ENCODE measurements around the gene CD151. TPM values are rescaled to one million over a fixed set of nuclear protein-coding genes. Genes with fewer than 3 reads are reported as not detected.

CD151 gene
- total RNA-seq, 4 donors from 2014 or later, result 307 to 1,070 (median 520) TPM

DNA sequence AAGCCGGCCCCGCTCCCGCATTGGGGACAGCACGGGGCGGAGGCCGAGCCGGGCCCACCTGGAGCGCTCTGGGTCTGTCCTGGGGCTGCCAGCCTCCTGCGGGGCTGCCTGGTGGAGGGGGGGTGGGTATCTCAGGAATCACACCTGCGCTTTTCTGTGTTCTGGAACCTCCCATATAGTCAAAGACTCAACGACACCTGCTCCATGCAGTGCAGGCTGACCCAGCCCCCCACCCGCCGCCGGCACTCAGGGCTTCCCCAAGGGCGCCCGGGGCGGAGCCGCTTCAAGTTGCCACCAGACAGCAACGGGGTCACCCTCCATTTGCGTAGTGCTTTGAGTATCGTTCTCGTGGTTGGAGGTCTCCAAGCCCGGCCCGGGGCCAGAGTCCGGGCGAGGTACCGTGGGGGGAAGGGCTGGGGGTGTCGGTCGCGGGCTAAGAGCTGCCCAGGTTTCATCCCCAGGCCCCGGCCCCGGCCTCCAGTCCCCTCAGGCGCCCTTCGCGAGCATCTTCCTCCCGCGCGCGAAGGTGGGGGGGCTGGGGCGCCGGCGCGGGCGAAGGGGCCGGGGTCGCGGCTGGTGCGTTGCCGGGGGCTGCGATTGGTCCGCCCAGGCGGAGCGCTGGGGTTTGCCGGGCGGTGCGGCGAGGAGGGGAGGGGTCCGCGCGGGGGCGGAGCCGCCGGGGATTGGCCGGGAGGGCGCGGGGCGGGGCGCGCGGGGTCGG, 16.5 kb downstream of the CD151 start:
- TF ChIP-seq, protein P1, sequence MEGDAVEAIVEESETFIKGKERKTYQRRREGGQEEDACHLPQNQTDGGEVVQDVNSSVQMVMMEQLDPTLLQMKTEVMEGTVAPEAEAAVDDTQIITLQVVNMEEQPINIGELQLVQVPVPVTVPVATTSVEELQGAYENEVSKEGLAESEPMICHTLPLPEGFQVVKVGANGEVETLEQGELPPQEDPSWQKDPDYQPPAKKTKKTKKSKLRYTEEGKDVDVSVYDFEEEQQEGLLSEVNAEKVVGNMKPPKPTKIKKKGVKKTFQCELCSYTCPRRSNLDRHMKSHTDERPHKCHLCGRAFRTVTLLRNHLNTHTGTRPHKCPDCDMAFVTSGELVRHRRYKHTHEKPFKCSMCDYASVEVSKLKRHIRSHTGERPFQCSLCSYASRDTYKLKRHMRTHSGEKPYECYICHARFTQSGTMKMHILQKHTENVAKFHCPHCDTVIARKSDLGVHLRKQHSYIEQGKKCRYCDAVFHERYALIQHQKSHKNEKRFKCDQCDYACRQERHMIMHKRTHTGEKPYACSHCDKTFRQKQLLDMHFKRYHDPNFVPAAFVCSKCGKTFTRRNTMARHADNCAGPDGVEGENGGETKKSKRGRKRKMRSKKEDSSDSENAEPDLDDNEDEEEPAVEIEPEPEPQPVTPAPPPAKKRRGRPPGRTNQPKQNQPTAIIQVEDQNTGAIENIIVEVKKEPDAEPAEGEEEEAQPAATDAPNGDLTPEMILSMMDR (IDR thresholded peaks at IDR 0.05; ENCODE audit: low read depth), result no peak

DNA sequence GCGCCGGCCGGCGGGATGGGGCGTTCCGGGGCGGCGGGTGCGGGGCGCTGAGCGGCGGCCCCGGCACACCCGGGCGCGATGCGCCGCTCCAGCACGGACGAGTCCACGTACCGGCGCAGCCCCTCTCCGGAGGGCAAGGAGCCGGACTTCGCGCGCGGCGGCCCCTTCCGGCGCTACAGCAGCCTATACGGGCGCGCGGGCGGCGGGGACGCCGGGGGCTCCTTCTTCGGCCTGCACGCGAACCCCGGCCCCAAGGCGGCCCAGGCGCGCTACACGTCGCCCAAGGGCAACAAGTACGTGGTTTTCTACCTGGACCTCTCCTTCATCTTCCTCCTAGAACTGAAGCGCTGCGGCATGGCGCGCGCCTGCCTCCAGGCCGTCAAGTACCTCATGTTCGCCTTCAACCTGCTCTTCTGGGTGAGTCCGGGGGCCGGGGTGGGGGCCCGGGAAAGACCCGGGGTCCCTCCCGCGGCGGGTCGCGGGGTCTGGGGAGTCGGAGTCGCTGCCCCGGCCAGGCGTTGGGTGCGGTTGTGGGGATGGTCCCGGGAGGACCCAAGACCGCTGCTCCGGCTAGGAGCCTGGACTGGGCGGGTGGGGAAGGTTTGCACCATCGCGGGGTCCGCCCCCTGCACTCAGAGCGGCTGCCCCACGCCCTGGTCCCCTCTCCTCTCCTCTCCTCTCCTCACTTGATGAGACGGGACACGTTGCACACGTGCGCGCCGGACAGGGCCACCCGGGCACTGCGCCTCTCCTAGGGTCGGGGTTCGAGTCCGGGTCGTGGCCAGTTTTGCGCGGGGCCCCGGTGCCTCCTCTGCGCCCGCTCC, 17.4 kb downstream of the CD151 start:
- TF ChIP-seq, protein P1 (IDR thresholded peaks at IDR 0.05; ENCODE audit: low read depth), result no peak

DNA sequence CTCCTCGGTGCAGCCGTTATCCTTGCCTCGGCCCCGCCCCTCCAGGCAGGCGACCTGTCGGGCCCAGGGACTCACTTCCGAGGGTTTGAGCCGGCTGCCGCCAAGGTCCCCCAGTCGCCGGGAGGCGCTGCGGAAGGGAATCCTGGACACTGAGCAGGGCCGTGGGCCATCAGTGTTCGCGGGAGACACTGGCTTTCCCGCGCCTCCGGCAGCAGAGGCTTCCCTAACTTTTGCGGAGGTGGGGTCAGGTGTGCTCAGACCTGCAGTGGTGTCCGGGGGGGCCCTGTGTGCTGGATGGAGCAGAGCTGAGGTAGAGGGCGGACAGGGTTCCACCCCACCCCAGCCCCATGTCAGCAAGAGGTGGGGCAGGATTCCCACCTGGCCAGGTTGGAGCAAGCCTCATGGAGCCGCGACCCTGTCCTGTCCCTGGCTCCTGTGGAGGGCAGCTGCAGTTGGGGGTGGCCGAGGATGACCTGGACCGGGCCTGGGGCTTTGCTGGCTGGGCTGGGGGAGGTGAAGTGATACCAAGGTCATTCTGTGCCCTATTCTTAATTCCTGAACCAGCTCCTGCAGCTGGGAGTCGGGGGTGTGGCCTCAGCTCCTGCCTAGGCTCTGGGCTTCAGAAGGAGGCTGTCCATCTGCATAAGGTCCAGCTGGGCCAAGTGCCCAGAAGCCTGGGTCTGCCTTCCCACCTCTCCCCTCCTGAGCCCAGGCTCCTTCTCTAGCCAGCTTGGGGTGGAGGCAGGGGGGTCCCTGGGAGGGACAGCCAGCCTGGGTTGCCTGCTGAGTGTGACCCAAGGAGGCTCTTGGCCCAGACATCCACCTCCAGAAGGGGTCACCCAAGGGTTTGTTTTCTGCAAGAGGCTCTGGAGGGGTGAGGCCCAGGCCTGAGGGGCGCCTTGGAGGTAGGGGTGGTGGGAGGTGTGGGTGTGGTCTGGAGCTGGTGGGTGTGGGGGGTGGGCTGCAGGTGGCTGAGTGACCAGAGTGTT, 18.3 kb downstream of the CD151 start:
- TF ChIP-seq, protein P1 (IDR thresholded peaks at IDR 0.05; ENCODE audit: low read depth), result no peak

DNA sequence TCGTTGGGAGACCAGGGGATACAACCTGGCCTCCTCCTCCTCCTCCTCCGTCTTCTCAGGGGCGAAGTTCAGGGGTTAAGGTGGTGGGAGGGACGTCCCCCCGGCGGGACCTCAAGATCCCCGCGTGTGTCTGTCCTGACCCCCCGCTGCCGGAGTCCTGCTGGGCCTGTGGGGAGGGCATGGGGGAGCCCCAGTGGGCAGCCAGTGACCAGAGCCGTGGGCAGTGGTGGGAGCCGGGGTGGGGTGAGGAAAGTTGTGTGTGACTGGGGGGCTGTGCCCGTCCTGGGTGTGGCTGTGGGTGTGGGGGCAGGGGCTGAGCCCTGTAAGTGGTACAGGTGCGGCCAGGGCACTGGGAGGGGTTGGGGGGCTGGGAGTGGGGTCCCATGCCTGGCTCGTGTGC, 20.0 kb downstream of the CD151 start:
- TF ChIP-seq, protein P1 (IDR thresholded peaks at IDR 0.05; ENCODE audit: low read depth), result no peak

DNA sequence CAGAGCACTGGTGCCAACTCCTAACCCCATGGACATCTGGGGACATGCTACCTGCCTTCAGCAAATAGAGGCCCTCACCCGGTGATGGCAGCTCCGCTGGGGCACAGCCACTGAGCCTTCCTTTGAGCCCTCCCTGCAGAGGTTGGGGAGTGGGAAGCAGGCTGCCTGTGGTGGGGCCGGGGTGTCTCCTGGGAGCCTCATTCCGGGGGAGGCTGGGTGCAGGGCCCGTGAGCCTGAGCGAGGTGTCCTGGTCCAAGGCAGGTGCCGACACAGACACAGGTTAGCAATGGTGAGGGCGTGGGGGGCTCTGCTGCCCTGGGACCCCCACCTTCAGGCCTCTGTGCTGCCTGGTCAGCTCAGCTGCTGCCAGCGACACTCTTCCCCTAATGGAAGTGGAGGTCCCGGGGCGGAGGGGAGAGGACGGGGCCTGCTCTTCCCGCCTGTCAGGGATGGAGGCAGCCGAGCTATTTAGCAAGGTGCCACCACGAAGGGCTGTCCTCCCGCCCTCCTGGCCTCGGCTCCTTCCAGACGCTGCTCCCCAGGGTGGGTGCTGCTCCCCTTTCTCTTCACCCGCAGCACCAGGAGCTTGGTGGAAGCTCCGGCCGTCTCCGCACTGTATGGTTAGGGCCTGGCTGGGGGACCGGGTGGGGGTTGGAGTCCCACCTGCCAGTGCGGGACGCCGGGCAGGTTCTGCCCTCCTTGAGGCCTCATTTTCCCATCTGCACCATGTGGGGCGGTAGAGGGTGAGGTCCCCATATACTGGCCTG, 21.1 kb downstream of the CD151 start:
- TF ChIP-seq, protein P1 (IDR thresholded peaks at IDR 0.05; ENCODE audit: low read depth), result no peak

DNA sequence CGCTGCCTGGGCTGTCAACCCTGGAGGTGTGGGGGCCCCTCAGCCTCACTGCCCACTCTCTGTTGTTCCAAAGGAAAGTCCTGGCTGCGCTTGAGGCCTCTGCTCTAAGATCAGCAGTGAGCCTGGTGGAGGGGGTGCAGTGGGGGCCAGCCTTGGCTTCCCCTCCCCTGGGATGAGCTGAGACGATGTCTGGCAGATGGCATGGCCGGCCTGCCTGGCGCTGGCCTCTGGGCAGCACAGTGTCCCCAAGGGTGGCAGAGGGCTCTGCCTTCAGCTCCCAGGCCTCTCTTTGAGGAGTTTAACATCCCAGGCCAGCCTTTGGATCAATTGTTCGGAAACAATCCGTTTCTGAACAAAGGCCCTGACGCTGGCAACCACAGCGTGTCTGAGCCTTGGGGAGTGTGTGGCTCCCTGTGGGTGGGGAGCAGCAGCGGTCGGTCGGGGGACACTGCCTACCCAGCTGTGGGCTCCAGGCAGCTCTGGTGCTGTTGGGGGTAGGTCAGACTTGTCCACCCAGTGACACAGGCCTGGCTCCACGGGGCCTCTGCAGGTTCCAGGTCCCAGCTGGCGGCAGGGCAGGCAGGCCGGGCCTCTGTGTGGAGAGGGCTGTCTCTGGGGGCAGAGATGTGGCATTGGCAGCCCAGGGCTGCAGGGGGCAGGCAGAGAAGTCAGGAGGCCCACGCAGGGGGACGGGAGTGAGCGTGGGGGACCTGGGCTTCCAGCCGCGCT, 22.0 kb downstream of the CD151 start:
- TF ChIP-seq, protein P1 (IDR thresholded peaks at IDR 0.05; ENCODE audit: low read depth), result no peak

Data from subcutaneous adipose tissue (tissue), 4 donors.